Endodermal cell (in vitro differentiated cells): ENCODE measurements around the gene MACROD2. TPM values are rescaled to one million over a fixed set of nuclear protein-coding genes. Genes with fewer than 3 reads are reported as not detected.

Experiments used
- DNase-seq: peaks from one replicate; pipeline ENCODE4 v3.0.0-alpha.2; 2017
- H3K27ac ChIP-seq: 2 replicates; pipeline ENCODE4 v1.5.1; 2013; ENCODE audit warnings: mild to moderate bottlenecking, low read depth, low read length, moderate library complexity
- H3K27me3 ChIP-seq: 2 replicates; pipeline ENCODE4 v1.6.1; 2013; ENCODE audit warnings: mild to moderate bottlenecking, low read length, moderate library complexity; ENCODE audit not compliant: insufficient read depth, control insufficient read depth, poor library complexity, severe bottlenecking
- H3K36me3 ChIP-seq: 2 replicates; pipeline ENCODE4 v1.7.0; 2013; ENCODE audit warnings: mild to moderate bottlenecking, low read length, moderate library complexity; ENCODE audit not compliant: control insufficient read depth, insufficient read depth
- H3K4me1 ChIP-seq: one replicate; pipeline ENCODE4 v1.7.0; 2013; ENCODE audit warnings: low read length; ENCODE audit not compliant: control insufficient read depth, insufficient read depth
- H3K4me3 ChIP-seq: 2 replicates; pipeline ENCODE4 v1.5.1; 2013; ENCODE audit warnings: mild to moderate bottlenecking, low read length, moderate library complexity
- H3K9ac ChIP-seq: 2 replicates; pipeline ENCODE4 v1.6.1; 2013; ENCODE audit warnings: mild to moderate bottlenecking, low read length, moderate library complexity; ENCODE audit not compliant: poor library complexity, severe bottlenecking; ENCODE audit errors: extremely low read depth
- H3K9me3 ChIP-seq: 2 replicates; pipeline ENCODE4 v1.6.1; 2013; ENCODE audit warnings: mild to moderate bottlenecking, low read length, moderate library complexity; ENCODE audit not compliant: control insufficient read depth
- H3K27ac Mint-ChIP-seq: 2 replicates; pipeline ENCODE4 v1.8.0; 2020; ENCODE audit warnings: mixed read lengths
- H3K27me3 Mint-ChIP-seq: 2 replicates; pipeline ENCODE4 v1.8.0; 2021; ENCODE audit warnings: mild to moderate bottlenecking, mixed read lengths; ENCODE audit not compliant: insufficient read depth
- H3K36me3 Mint-ChIP-seq: 2 replicates; pipeline ENCODE4 v1.8.0; 2020; ENCODE audit warnings: low read depth, mixed read lengths
- H3K4me1 Mint-ChIP-seq: 2 replicates; pipeline ENCODE4 v1.8.0; 2020; ENCODE audit warnings: mixed read lengths
- H3K4me3 Mint-ChIP-seq: 2 replicates; pipeline ENCODE4 v1.8.0; 2020; ENCODE audit warnings: mild to moderate bottlenecking, moderate library complexity, mixed read lengths
- H3K9me3 Mint-ChIP-seq: 2 replicates; pipeline ENCODE4 v1.8.0; 2020; ENCODE audit warnings: mild to moderate bottlenecking, mixed read lengths
- CTCF ChIP-seq: fragments of 200-600 bp; sonication (generic); conservative IDR thresholded peaks from 2 replicates; pipeline ENCODE4 v1.5.0; 2021; ENCODE audit warnings: antibody characterized with exemption, mild to moderate bottlenecking
- WGBS, 2 experiments: methylation state at CpG; one replicate each; pipeline versions ENCODE4 v1.1.5 to v1.1.7; 2013; ENCODE audit warnings: missing lambda C conversion rate in 2 of 2, mixed read lengths in 1 of 2; ENCODE audit not compliant: insufficient coverage in 1 of 2, insufficient read length in 1 of 2; 5-methylcytosine and 5-hydroxymethylcytosine counted together
- total RNA-seq, 2 donors: library from RNA; stranded (reverse); fragmentation: NEBNext Ultra II Directional in 1 of 2; extraction: Animal tissue kit (Norgen Biotek cat#: 25700) in 1 of 2; gene quantifications; 2 replicates in 1 of 2; 3 replicates in 1 of 2; pipeline ENCODE4 v1.2.1, GENCODE V29; 2021

The MACROD2 gene
- total RNA-seq, 2 donors from 2014 or later, result 2.3 to 4.8 TPM

- Mint-ChIP-seq H3K4me3 (no peak overlapping the region), H3K9me3 (no peaks in the 10 kb centered on the region), H3K27ac (no peak overlapping the region), H3K36me3 (no peaks in the 10 kb centered on the region), H3K27me3 (no peaks in the 10 kb centered on the region), H3K4me1 (no peaks in the 10 kb centered on the region)
- Histone ChIP-seq H3K36me3 (no peaks in the 10 kb centered on the region), H3K27me3 (no peaks in the 10 kb centered on the region), H3K9ac (no peak overlapping the region), H3K9me3 (no peaks in the 10 kb centered on the region), H3K4me3 (no peak overlapping the region), H3K27ac (no peak overlapping the region), H3K4me1 (no peaks in the 10 kb centered on the region)
- 95 to 98% methylated on average over 19 to 32 of the region's 32 CpGs for WGBS, 2 experiments
- no peak for DNase-seq
- no peak for TF ChIP-seq CTCF
Observed at GRCh38 chr20:15031546-15032351, 1036.4 kb downstream of the MACROD2 start.

GRCh38 chr20:15032352-15032622 lies 1037.0 kb downstream of the MACROD2 start:
- Histone ChIP-seq H3K27ac (no peak overlapping the region), H3K4me3 (no peak overlapping the region), H3K9ac (no peak overlapping the region), H3K27me3 (no peaks in the 10 kb centered on the region), H3K4me1 (no peaks in the 10 kb centered on the region), H3K36me3 (no peaks in the 10 kb centered on the region), H3K9me3 (no peaks in the 10 kb centered on the region)
- 92 to 96% methylated on average over 9 to 11 of the region's 11 CpGs for WGBS, 2 experiments
- H3K4me3 Mint-ChIP-seq, result no peak overlapping the region
- no peak for DNase-seq
- H3K4me1 Mint-ChIP-seq, result no peaks in the 10 kb centered on the region
- TF ChIP-seq CTCF, result no peak
- no peak overlapping the region for H3K27ac Mint-ChIP-seq
- H3K9me3 Mint-ChIP-seq, result no peaks in the 10 kb centered on the region
- H3K27me3 Mint-ChIP-seq, result no peaks in the 10 kb centered on the region
- no peaks in the 10 kb centered on the region for H3K36me3 Mint-ChIP-seq

DNA sequence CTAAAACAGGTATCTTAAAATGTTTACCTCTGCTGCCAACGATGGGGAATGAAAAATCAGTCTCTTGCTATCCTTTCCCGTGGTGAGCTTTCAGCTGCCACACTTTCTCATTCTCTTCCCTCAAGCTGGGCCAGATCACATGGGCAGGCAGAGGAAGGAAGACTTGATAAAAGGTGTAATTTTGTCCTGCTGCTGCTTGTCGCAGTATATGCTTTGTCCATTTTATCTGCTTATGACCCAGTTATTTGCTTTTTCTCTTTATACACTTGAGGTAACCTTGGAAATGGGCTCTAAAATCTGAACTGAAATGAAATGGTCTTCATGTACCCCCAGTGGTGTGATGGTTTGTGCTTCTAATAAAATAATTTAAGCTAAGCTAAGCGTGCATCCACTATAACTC lies 1038.0 kb downstream of the MACROD2 start:
- Mint-ChIP-seq H3K9me3 (no peaks in the 10 kb centered on the region), H3K27me3 (no peaks in the 10 kb centered on the region), H3K4me3 (no peak overlapping the region), H3K27ac (no peak overlapping the region), H3K4me1 (no peaks in the 10 kb centered on the region), H3K36me3 (no peaks in the 10 kb centered on the region)
- no peaks in the 10 kb centered on the region for H3K9me3 ChIP-seq
- 92 to 100% methylated on average over 3 to 4 of the region's 4 CpGs for WGBS, 2 experiments
- H3K4me1 ChIP-seq, result no peaks in the 10 kb centered on the region
- no peaks in the 10 kb centered on the region for H3K27me3 ChIP-seq
- no peak for TF ChIP-seq CTCF
- H3K4me3 ChIP-seq, result no peak overlapping the region
- H3K36me3 ChIP-seq, result no peaks in the 10 kb centered on the region
- DNase-seq, result no peak
- H3K9ac ChIP-seq, result no peak overlapping the region
- H3K27ac ChIP-seq, result no peak overlapping the region
